ENCODE results near the gene RAD9A.

Gene RAD9A

GRCh38 chr11:67429722-67430121 lies 37.9 kb downstream of the RAD9A start:
- no peak for DNase-seq

GRCh38 chr11:67431346-67432249 lies 39.8 kb downstream of the RAD9A start:
- DNase-seq, result no peak

GRCh38 chr11:67432655-67433349 lies 41.0 kb downstream of the RAD9A start:
- DNase-seq, result no peak

- no peak for DNase-seq
Measured at GRCh38 chr11:67433536-67434394, 42.0 kb downstream of the RAD9A start.

- DNase-seq, result no peak
Measured at GRCh38 chr11:67434395-67434881, 42.7 kb downstream of the RAD9A start.

GRCh38 chr11:67435031-67435726 lies 43.4 kb downstream of the RAD9A start:
- no peak for DNase-seq

- DNase-seq, result no peak
Measured at GRCh38 chr11:67435727-67436458, 44.1 kb downstream of the RAD9A start.

- DNase-seq, result no peak
Measured at GRCh38 chr11:67436459-67437081, 44.8 kb downstream of the RAD9A start.

- DNase-seq, result no peak
Measured at GRCh38 chr11:67437082-67437808, 45.5 kb downstream of the RAD9A start, which contains the start of gene PTPRCAP. Gene PTPRCAP (minus strand): TSS chr11:67437682. CDS start chr11:67437619, 63 bp downstream.

GRCh38 chr11:67437809-67438157 lies 46.0 kb downstream of the RAD9A start:
- no peak for DNase-seq

GRCh38 chr11:67438158-67438902 lies 46.5 kb downstream of the RAD9A start:
- DNase-seq, result no peak

- DNase-seq, result no peak
Measured at GRCh38 chr11:67439321-67440228, 47.8 kb downstream of the RAD9A start.

- no peak for DNase-seq
Measured at GRCh38 chr11:67440229-67441097, 48.7 kb downstream of the RAD9A start.

GRCh38 chr11:67441098-67441563 lies 49.3 kb downstream of the RAD9A start:
- no peak for DNase-seq

GRCh38 chr11:67441731-67442351 lies 50.1 kb downstream of the RAD9A start:
- DNase-seq, result no peak

GRCh38 chr11:67442504-67443404 lies 51.0 kb downstream of the RAD9A start:
- DNase-seq, result no peak

Data from SIG-M5 (cell line).